Activated CD4-positive, alpha-beta T cell treated with anti-CD3 and anti-CD28 coated beads for 36 hours (primary cell): ENCODE results near the gene OTUD1. TPM values are rescaled to one million over a fixed set of nuclear protein-coding genes. Genes with fewer than 3 reads are reported as not detected.
"Not testable (repeated sequence)": the region's sequence is repeated elsewhere in the genome, so short reads cannot be mapped to it uniquely, and the experiment has no call there.

ENCODE experiments used
- ATAC-seq: fragments of 200-7000 bp; cut with Tn5 transposase; one replicate; pipeline ENCODE4 v1.10.0; 2021; ENCODE audit warnings: mild to moderate bottlenecking, moderate library complexity
- CTCF ChIA-PET: fragments of 350-600 bp; sonication (Branson Sonifier 250); formaldehyde crosslinking; loops from one replicate; lab custom pipeline; 2021; ENCODE audit warnings: antibody characterized with exemption; lab: Charles Lee
- POLR2A ChIA-PET: fragments of 350-600 bp; sonication (Branson Sonifier 250); formaldehyde crosslinking; loops from one replicate; lab custom pipeline; 2021; ENCODE audit warnings: antibody characterized with exemption, inconsistent platforms; lab: Charles Lee
- DNase-seq: peaks from one replicate; pipeline ENCODE4 v3.0.0-alpha.2; 2020
- H3K27ac Mint-ChIP-seq: one replicate; pipeline ENCODE4 v1.8.0; 2021; ENCODE audit warnings: mixed read lengths
- H3K27me3 Mint-ChIP-seq: one replicate; pipeline ENCODE4 v1.8.0; 2021; ENCODE audit warnings: mixed read lengths
- H3K36me3 Mint-ChIP-seq: one replicate; pipeline ENCODE4 v1.8.0; 2021; ENCODE audit warnings: low read depth, mixed read lengths
- H3K4me1 Mint-ChIP-seq: one replicate; pipeline ENCODE4 v1.8.0; 2021; ENCODE audit warnings: mixed read lengths
- H3K4me3 Mint-ChIP-seq: one replicate; pipeline ENCODE4 v1.8.0; 2021; ENCODE audit warnings: mild to moderate bottlenecking, moderate library complexity, mixed read lengths
- H3K9me3 Mint-ChIP-seq: one replicate; pipeline ENCODE4 v1.8.0; 2021; ENCODE audit warnings: low read depth, mixed read lengths
- intact Hi-C, 2 experiments: fragments of 100-400 bp; cut with DNase I in 1 of 2; cut with micrococcal nuclease in 1 of 2; formaldehyde crosslinking; loops; one replicate each; pipeline versions ENCODE4 v1.14.2 to v1.15.1; 2022 to 2024; cut with DNase I, micrococcal nuclease
- total RNA-seq, 2 experiments: library from RNA; stranded (reverse); gene quantifications; one replicate each; pipeline ENCODE4 v1.2.3, GENCODE V29; 2021

Gene OTUD1, protein sequence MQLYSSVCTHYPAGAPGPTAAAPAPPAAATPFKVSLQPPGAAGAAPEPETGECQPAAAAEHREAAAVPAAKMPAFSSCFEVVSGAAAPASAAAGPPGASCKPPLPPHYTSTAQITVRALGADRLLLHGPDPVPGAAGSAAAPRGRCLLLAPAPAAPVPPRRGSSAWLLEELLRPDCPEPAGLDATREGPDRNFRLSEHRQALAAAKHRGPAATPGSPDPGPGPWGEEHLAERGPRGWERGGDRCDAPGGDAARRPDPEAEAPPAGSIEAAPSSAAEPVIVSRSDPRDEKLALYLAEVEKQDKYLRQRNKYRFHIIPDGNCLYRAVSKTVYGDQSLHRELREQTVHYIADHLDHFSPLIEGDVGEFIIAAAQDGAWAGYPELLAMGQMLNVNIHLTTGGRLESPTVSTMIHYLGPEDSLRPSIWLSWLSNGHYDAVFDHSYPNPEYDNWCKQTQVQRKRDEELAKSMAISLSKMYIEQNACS
- total RNA-seq: 1 to 10 TPM; 5.7 to 6.5 TPM

DNA sequence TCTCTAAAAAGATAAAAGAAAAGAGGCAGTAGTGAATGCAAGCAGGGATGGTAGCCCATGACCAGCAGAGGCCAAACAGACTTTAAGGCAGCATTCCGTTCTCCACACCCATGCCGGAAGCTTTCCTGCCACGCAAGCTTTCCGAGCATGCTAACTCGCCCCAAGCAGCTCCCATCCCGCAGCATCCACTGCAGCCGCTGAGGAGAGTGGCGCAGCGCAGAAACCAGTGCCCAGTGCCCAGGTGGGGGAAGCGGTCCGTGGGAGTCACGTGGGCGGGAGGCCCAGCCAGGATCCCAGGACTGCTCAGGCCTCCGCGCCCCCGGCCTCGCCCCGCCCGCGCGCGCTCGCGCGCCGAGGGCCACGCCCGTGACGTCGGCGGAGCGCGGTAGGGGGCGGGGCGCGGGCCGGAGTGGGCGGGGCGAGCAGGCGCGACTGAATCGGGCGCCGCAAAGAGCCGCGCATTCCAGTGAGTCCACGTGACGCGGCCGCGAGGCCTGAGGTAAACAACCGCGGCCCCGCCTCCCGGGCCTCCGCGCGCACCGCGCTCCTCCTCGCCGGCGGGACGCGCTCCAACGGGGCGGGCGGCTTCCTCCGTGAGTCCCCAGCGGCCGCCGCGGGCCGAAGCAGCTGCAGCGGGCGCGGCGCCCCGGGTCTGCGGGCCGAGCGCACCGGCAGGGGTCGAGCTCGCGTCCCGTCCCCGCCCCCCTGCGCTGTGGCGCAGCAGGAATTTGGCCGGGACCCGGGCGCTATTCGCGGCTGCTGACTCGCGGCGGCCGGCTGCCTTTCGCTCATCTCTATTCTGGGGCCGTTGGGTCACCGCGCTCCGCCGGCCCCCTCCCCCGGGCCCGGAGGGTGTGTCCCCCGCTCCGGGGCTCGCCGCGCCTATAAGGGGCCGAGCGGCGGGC lies at the start of gene OTUD1:
Gene OTUD1 (plus strand): TSS at position 529 of the 905 bp plus-strand sequence. CDS start 383 bp downstream, outside the sequence.
- Mint-ChIP-seq H3K4me1 (peaks cover 28% of the 10 kb centered on the region), H3K9me3 (no peaks in the 10 kb centered on the region), H3K36me3 (peaks cover 9% of the 10 kb centered on the region), H3K4me3 (peak within 1 kb of the TSS; percentile 85), H3K27me3 (no peaks in the 10 kb centered on the region), H3K27ac (peak within 1 kb of the TSS; percentile 91)
- peak; percentile 88 for ATAC-seq
- ChIA-PET POLR2A (interaction anchor here (0.6 to 1.7 kb wide), 3 partner anchors 10 to 115 kb away, joined by 3 to 6 read pairs (median 5); no protein-coding TSS in a partner anchor), CTCF (interaction anchor here (0.6 to 1.7 kb wide), 6 partner anchors 9 to 126 kb away, joined by 3 to 7 read pairs (median 3); no protein-coding TSS in a partner anchor)
- intact Hi-C loops: loop anchor here (1.0 to 5.0 kb wide), 8 partner anchors 26 to 1578 kb away; partner anchors contain the start of genes DNAJC1 (in 1 of the 2), ENKUR (in 1 of the 2), KIAA1217 (in 1 of the 2) and MSRB2 (in 1 of the 2)
- peak; percentile 96 for DNase-seq

DNA sequence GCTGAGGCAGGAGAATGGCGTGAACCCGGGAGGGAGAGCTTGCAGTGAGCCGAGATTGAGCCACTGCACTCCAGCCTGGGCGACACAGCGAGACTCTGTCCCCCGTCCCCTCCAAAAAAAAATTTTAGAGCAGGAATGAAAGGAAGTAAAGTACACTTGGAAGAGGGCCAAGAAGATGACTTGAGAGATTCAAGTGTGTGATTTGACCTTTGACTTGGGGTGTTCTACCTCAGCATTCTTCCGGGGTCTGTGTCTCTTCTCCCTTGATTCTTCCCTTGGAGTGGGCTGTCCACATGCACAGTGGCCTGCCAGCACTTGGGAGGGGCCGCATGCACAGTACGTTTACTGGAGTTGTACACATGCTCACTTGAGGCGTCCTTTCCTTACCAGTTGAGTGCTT lies 48.5 kb upstream of the OTUD1 start:
- H3K27ac Mint-ChIP-seq, intact Hi-C loops, H3K27me3 Mint-ChIP-seq, H3K9me3 Mint-ChIP-seq, H3K4me3 Mint-ChIP-seq, ATAC-seq, CTCF ChIA-PET, H3K36me3 Mint-ChIP-seq, DNase-seq, POLR2A ChIA-PET: not testable (repeated sequence)
- H3K4me1 Mint-ChIP-seq: peaks cover 13% of the 10 kb centered on the region

DNA sequence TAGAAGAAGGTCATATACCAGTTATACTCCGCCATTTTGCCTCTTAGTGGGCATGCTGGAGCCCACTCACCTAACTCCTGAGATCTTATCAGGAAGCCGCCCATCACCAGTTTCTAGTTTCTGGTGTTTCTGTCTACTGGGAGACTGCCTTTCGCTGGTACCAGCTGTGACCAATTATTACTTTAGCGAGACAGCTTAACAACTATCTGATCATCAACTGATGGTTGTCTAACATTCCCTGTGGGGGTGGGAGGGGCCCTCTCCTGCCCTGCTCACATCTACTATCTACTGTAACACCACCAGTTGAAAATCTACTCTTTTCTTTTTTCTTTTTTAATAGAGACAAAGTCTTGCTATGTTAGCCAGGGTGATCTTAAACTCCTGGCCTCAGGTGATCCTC lies 48.1 kb upstream of the OTUD1 start:
- ChIA-PET POLR2A (no interaction called here), CTCF (interaction anchor here (0.6 kb wide), 1 partner anchor 26 kb away, joined by 4 read pairs; no protein-coding TSS in a partner anchor)
- Mint-ChIP-seq H3K9me3 (no peaks in the 10 kb centered on the region), H3K36me3 (no peaks in the 10 kb centered on the region), H3K27me3 (no peaks in the 10 kb centered on the region), H3K4me3 (no peak overlapping the region), H3K27ac (no peak overlapping the region), H3K4me1 (peaks cover 13% of the 10 kb centered on the region)
- no peak for DNase-seq
- ATAC-seq: no peak
- intact Hi-C loops: no loop called here

DNA sequence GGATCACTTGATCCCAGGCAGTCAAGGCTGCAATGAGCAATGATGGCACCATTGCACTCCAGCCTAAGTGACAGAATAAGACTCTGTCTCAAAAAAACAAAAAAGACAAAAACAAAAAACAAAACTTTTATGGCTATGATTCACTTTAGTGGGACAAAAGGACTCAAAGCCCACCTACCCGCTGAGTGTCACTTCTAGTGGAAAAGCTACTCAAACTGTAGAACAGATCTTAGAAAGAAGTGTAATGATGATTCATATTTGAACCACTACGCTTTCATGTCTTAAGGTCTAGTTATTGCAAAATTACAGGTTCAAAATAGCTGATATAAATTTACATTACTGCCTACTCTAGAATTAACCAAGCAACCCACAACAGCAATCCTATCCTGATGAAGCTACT lies 47.1 kb upstream of the OTUD1 start:
- H3K4me1 Mint-ChIP-seq: peaks cover 13% of the 10 kb centered on the region
- H3K27ac Mint-ChIP-seq: peak overlapping the region; percentile 29
- DNase-seq: peak; percentile 52
- H3K36me3 Mint-ChIP-seq: no peaks in the 10 kb centered on the region
- intact Hi-C loops: no loop called here
- ChIA-PET POLR2A (no interaction called here), CTCF (interaction anchor here (0.9 to 1.6 kb wide), 3 partner anchors 47 to 235 kb away, joined by 3 read pairs; no protein-coding TSS in a partner anchor)
- no peak overlapping the region for H3K4me3 Mint-ChIP-seq
- H3K9me3 Mint-ChIP-seq: no peaks in the 10 kb centered on the region
- ATAC-seq: peak; percentile 90
- H3K27me3 Mint-ChIP-seq: no peaks in the 10 kb centered on the region

DNA sequence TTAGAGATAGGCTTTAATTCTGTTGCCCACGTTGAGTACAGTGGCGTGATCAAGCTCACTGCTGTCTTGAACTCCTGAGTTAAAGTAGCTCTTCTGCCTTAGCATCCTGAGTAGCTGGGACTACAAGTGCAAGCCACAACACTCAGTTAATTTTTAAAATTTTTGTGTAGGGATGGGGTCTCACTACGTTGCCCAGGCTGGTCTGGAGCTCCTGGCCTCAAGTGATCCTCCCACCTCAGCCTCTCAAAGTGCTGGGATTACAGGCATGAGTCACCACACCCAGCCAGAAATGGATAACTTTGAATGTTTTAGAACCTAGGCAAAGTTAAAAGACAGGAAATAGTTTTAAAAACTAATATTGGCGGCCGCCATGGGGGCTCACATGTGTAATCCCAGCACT lies 43.9 kb upstream of the OTUD1 start:
- Mint-ChIP-seq H3K36me3 (no peaks in the 10 kb centered on the region), H3K27ac (no peak overlapping the region), H3K4me3 (no peak overlapping the region), H3K4me1 (peaks cover 11% of the 10 kb centered on the region), H3K27me3 (no peaks in the 10 kb centered on the region), H3K9me3 (no peaks in the 10 kb centered on the region)
- ChIA-PET CTCF (interaction anchor here (2.3 kb wide), 1 partner anchor 9 kb away, joined by 8 read pairs; no protein-coding TSS in a partner anchor), POLR2A (no interaction called here)
- ATAC-seq: no peak
- intact Hi-C loops: no loop called here
- DNase-seq: no peak

DNA sequence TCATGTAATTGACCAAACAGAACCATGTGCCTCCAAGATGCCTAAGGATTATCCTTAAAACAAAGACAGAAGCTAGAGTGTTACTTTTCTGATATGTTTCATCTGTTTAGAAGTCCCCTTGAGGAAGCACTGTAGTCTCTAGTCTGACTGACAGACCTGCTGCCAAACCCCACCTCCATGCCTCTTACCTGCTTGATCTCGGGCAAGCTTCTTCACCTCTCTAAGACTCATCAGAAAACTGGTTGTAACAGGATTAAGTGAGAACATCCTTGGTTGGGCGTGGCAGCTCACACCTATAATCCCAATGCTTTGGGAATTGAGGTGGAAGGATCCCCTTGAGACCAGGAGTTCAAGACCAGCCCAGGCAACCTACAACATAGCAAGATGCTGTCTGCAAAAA lies 42.2 kb upstream of the OTUD1 start:
- no peak overlapping the region for H3K4me3 Mint-ChIP-seq
- H3K27me3 Mint-ChIP-seq: no peaks in the 10 kb centered on the region
- ATAC-seq (no peak), DNase-seq (no peak)
- no peaks in the 10 kb centered on the region for H3K9me3 Mint-ChIP-seq
- H3K27ac Mint-ChIP-seq: no peak overlapping the region
- ChIA-PET POLR2A (interaction anchor here (0.7 kb wide), 1 partner anchor 1560 kb away, joined by 10 read pairs; no protein-coding TSS in a partner anchor), CTCF (interaction anchor here (2.3 kb wide), 1 partner anchor 8 kb away, joined by 8 read pairs; no protein-coding TSS in a partner anchor)
- no peaks in the 10 kb centered on the region for H3K36me3 Mint-ChIP-seq
- intact Hi-C loops: no loop called here
- peaks cover 7% of the 10 kb centered on the region for H3K4me1 Mint-ChIP-seq

DNA sequence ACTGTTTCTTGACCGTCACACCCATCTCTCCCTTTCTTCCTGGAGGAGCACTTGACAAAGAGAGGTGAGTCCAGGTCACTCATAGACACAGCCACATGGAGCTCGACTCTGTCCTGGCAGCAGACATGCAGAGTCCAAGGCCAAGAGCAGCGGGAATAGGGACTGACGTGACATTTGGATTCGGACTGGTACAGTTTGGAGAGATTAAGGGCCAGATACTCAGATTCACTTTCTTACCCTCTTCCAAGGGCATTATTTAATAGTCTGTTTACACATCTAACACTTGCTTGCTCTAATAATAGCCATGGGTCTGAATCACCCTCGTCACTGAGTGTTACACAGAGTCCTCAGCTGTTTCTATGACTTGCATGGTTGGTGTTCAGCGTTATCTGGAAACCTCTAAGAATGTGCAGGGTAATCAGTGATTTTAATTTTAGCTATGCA lies 39.2 kb upstream of the OTUD1 start:
- POLR2A ChIA-PET: no interaction called here
- ATAC-seq (no peak), DNase-seq (no peak)
- Mint-ChIP-seq H3K27ac (no peak overlapping the region), H3K4me1 (no peaks in the 10 kb centered on the region), H3K4me3 (no peak overlapping the region), H3K9me3 (no peaks in the 10 kb centered on the region), H3K36me3 (no peaks in the 10 kb centered on the region), H3K27me3 (no peaks in the 10 kb centered on the region)
- intact Hi-C loops: loop anchor here in 1 of 2 experiments (10.0 kb wide), 1 partner anchor 205 kb away; the partner anchor contains the start of gene PTF1A
- CTCF ChIA-PET: interaction anchor here (0.5 to 0.6 kb wide), 2 partner anchors 473 to 1863 kb away, joined by 3 to 4 read pairs; no protein-coding TSS in a partner anchor

DNA sequence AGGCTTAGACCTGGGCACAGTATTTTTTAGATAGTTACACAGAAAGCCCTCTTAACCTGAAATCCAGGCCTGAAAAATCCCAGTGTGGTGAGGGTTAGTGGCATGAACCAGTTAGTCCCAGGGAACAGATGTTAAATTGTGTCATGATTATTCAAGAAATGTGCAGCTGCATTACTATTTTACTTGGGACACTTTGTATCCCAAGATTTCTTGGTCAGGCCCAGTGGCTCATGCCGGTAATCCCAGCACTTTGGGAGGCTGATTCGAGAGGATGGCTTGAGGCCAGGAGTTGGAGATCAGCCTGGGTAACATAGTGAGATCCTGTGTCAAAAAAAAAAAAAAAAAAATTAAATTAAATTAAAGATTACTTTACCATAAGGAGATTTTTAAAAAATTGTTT lies 36.0 kb upstream of the OTUD1 start:
- ATAC-seq (no peak), DNase-seq (no peak)
- no peaks in the 10 kb centered on the region for H3K9me3 Mint-ChIP-seq
- CTCF ChIA-PET: no interaction called here
- no peak overlapping the region for H3K27ac Mint-ChIP-seq
- H3K36me3 Mint-ChIP-seq: no peaks in the 10 kb centered on the region
- no peaks in the 10 kb centered on the region for H3K27me3 Mint-ChIP-seq
- POLR2A ChIA-PET: no interaction called here
- intact Hi-C loops: loop anchor here in 1 of 2 experiments (10.0 kb wide), 1 partner anchor 208 kb away; the partner anchor contains the start of gene PTF1A
- H3K4me1 Mint-ChIP-seq: no peaks in the 10 kb centered on the region
- H3K4me3 Mint-ChIP-seq: no peak overlapping the region

DNA sequence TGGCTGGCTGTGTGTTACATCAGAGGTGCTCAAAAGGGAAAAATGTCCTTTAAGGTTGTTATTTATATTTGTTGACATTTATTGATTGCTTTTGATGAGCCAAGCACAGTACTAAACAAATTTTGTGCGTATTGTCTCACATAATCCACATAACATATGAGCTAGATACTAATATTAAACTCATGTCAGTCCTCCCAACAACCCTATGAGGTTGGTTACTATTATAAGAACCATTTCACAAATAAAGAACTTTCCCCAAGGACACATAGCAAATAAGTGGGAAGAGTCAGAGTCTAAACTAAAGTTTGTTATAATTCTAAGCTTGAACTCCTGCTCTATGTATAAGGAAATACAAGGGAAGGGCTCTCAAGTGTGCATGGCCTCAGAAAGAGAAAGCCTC lies 35.6 kb upstream of the OTUD1 start:
- no peak for ATAC-seq
- Mint-ChIP-seq H3K9me3 (no peaks in the 10 kb centered on the region), H3K36me3 (no peaks in the 10 kb centered on the region), H3K4me1 (no peaks in the 10 kb centered on the region), H3K27me3 (no peaks in the 10 kb centered on the region), H3K4me3 (no peak overlapping the region), H3K27ac (no peak overlapping the region)
- ChIA-PET POLR2A (no interaction called here), CTCF (no interaction called here)
- intact Hi-C loops: loop anchor here in 1 of 2 experiments (10.0 kb wide), 1 partner anchor 208 kb away; the partner anchor contains the start of gene PTF1A
- no peak for DNase-seq

DNA sequence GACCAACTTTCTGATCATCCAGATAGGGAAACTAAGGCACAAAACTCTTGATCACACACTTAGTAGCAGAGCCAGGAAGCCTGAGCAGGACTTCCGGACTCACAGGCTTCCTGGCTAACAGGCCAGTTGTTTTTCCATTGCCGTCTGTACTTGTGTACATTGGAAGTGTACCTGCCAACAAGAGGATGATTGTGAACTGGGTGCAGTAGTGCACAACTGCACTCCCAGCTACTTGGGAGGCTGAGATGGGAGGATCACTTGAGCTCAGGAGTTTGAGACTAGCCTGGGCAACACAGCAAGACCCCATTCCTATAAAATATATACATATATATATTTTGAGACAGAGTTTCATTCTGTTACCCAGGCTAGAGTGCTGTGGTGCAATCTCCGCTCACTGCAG lies 35.2 kb upstream of the OTUD1 start:
- no peaks in the 10 kb centered on the region for H3K4me1 Mint-ChIP-seq
- H3K9me3 Mint-ChIP-seq: no peaks in the 10 kb centered on the region
- no peak overlapping the region for H3K4me3 Mint-ChIP-seq
- no peak for ATAC-seq
- no peak for DNase-seq
- no peak overlapping the region for H3K27ac Mint-ChIP-seq
- no peaks in the 10 kb centered on the region for H3K27me3 Mint-ChIP-seq
- ChIA-PET CTCF (interaction anchor here (1.3 kb wide), 1 partner anchor 8 kb away, joined by 8 read pairs; no protein-coding TSS in a partner anchor), POLR2A (interaction anchor here (0.9 kb wide), 1 partner anchor 35 kb away, joined by 3 read pairs; the partner anchor contains the start of gene OTUD1)
- intact Hi-C loops: loop anchor here in 1 of 2 experiments (10.0 kb wide), 1 partner anchor 209 kb away; the partner anchor contains the start of gene PTF1A
- no peaks in the 10 kb centered on the region for H3K36me3 Mint-ChIP-seq
